ENCODE data around the gene AKAP13.

DNA sequence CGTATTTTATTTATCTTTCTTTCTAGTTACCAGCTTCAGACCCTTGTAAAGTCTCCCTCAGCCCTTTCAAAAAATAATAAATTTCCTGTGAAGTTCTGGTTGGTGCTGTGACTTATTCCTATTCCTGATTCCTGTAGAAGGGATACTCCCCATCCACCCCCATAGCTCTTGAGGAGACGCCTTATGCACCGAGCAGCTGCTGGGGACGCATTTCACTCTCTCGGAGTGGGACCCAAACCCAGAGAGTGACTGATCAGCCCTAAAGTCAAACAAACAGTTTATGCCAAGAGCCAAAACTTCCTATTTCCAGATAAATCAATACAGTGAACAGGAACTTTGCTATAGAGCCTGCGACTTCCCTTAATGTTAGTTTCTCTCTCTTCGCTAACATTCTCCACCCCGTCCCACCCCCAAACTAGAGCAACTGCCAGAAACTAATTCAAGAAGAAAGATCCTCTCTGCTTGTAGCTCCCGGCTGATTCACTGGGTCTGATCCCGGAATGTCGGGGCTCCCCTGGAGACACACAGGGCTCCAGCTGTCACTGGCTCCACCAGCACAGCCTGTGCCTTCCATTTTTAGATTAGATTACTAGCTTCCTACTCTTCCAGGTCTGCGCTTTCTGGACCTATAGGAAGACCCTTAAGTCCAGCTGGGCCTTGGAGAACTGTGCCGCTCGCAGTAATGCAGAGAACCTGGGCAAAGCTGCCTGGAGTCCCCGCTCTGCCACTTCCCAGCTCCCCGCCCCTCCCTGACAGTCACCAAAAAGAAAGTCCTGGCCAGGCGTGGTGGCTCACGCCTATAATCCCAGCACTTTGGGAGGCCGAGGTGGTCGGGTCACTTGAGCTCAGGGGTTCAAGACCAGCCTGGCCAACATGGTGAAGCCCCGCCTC lies 369.1 kb downstream of the AKAP13 start:
- no peak for TF ChIP-seq POLR2A (IDR thresholded peaks at IDR 0.05)
- TF ChIP-seq, protein P1, sequence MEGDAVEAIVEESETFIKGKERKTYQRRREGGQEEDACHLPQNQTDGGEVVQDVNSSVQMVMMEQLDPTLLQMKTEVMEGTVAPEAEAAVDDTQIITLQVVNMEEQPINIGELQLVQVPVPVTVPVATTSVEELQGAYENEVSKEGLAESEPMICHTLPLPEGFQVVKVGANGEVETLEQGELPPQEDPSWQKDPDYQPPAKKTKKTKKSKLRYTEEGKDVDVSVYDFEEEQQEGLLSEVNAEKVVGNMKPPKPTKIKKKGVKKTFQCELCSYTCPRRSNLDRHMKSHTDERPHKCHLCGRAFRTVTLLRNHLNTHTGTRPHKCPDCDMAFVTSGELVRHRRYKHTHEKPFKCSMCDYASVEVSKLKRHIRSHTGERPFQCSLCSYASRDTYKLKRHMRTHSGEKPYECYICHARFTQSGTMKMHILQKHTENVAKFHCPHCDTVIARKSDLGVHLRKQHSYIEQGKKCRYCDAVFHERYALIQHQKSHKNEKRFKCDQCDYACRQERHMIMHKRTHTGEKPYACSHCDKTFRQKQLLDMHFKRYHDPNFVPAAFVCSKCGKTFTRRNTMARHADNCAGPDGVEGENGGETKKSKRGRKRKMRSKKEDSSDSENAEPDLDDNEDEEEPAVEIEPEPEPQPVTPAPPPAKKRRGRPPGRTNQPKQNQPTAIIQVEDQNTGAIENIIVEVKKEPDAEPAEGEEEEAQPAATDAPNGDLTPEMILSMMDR (IDR thresholded peaks at IDR 0.05) = no peak

All from esophagus squamous epithelium (tissue), 4 donors.